Activated CD8-positive, alpha-beta memory T cell treated with anti-CD3 and anti-CD28 coated beads, Interleukin-2, amount 50 U/mL, for 24 hours (primary cell): ENCODE data around the gene TSPAN17.

Experiments
- DNase-seq: peaks from one replicate; pipeline ENCODE4 v3.0.0-alpha.2; 2020; ENCODE audit errors: extremely low read depth

Gene TSPAN17

DNA sequence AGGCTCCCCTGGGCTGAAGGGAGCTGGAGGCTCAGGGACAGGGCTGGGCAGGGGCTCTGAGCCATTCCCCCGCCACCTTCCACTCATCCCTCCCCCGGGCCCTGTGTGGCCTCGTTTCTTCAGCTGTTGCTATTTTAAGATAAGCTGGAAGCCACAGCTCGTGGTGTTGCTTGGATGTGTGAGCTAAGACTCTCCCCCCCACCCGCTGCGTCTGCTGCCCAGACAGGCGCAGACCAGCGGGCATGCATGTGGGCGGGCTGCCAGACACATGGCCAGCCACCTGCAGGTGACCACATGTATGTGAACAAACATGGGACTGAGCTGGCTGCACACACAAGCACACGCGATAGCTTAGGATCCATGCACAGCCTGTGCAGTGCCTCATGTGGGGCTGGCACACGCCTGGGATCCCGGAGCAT, 25.6 kb upstream of the TSPAN17 start:
- DNase-seq, result no peak

DNA sequence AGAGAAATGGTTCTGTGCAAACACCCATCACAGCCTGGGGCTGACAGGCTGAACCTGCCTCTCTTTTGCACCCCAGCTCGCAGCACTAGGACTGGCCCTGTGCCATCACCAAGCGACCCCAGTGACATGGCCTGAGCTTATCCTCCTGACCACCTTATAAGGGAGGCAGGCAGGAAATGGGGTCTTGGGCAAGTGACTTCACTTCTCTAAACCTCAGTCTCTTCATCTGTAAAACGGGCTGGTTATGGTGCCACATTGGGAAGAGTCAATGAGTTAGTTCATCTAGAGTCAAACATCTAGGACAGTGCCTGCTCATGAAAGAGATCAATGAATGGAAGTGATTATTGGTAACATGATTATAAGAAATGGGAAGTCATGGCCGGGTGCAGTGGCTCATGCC, 23.1 kb upstream of the TSPAN17 start:
- DNase-seq, result no peak

DNA sequence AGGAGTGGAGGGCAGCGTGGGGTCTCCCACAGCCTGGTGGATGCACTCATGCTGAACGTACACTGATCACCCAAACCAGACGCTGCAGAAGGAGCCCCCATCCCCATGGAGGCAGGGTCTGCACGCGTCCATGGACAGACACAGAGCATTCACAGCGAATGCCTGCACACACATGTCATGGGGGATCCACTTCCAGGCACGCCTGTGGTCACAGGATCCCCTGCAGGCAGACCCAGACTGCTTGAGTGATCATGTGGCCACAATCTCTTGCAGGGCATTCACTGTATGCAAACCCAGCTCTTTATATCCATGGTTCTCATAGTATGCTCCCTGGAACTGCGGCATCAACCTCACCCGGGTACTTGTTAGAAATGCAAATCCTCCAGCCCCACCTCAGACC, 22.3 kb upstream of the TSPAN17 start:
- no peak for DNase-seq

DNA sequence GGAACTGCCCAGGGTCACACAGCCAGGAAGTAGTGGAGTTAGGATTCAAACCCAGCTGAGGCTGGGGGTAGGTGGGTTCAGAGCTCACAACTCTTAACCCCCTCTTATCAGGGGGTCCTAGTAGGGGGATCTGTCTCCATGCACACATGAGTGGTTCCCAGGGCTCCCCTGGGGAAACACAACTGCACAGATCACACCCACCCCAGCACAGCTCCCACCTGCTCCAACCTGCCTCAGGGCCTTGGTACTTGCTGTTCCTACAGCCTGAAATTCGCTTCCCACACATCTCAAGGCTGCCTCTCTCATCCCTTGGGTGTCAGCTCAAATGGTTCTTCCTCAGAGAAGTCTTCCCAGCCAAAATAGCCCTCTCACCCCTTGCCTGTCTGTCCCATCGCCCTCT, 21.8 kb upstream of the TSPAN17 start:
- no peak for DNase-seq

DNA sequence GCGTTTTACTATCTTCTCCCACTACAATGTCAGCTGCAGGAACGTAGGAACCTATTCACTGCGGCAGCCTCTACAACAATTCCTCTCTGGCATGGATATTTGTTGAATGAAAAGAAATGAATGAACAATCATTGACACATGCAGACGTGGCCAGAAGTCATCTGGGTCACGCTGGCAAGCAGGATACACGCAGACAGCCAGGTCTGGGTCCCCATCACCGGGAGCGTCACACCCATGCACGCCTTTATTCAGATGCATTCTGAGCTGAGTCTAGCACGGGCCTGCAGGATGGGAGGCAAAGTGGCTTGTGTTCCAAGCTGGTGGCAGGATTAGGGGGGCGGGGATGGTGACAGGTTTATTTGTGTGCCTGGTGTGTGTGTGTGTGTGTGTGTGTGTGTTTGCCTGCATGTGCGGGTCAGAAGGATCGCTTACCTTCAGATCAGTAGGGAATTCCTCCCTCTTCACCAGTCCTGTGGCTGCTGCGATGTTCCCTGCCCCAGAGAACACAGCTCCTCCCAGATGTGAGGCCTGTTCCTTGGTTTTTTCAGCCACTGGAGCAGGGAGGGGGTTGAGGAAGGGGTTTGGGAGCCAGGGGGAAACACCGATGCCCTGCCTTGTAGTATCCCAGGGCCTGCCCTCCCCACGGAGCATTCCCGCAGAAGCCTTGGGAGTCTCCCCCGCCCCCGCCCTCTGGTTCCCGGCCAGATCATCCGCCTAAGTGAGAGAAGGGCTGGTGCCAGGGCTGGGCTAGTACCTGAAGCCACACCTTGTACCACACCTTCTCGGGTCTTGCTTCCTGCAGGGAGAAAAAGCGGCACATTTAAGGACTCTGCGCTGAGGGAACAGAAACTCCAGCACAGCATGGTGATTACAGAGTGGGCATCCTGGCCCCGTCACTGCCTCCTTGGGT, 21.1 kb upstream of the TSPAN17 start:
- DNase-seq, result no peak

DNA sequence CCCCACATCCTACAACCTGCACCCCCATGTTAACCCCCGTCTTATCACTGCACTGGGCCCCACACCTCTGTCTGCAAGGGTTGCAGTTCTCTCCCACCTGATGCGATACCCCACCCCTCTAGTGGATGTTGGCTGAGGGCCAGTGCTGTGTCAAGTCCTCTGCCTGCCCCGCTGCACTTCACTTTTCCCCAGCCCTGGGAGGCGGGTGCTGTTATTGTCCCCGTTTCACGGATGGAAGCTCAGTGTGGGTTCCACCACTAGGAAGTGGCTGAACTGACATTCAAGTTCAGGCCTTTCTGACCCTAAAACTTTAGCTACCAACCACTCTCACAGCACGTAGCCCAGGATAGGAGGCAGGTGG, 20.4 kb upstream of the TSPAN17 start:
- DNase-seq, result no peak

DNA sequence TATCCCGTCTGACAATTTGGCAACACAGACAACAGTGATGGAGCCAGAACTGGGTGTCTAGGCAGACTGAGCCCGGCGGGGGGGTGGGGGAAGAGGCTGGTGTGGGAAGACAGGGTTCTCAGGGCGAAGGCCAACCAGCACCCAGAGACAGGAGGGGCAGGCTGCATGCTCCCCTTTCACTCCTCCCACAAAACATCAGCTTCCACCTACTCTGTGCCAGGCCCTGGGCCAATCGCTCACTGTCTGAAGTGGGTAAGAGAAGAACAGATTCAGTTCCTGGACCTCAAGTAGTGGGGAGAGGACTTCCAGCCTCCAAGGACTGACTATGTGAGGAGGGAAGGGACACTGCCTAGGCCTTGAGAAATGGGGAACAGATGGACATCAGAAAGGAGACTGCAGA, 19.7 kb upstream of the TSPAN17 start:
- no peak for DNase-seq

DNA sequence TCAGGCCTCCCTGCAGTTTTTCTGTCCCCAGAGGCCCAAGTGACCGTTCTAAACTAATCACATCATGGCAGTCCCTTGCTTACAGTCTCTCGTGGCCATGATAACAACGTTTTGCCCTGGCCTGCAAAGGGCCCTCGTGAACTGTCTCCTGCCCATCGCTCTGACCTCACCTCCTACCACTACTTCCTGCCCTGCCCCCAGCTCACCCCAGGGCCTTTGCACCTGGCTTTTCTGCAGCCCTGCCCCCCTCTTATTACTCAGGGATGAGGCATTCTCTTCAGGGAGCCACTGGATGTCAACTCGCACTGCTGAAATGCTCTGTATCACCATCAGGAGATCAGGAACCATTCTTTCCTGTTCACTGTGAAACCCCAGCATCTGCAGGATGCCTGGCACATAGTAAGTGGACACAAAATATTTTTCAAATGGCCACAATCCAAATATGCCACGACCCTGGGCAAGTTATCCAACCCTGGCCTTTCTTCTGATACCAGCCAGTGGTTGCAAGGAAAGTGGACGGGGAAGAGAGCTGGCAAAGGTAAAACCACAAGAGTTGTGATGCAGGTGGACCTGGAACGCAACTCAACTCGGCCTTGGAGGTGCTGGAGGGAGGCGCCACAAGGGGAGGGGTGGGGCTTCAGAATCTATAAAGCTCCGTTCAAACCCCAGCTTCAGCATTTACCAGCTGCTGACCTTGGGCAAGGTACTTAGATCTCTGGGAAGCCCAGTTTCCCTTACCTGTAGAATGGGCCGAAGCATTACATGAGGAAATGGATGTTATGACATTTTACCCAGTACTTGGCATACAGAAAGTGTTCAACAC, 18.7 kb upstream of the TSPAN17 start:
- no peak for DNase-seq

DNA sequence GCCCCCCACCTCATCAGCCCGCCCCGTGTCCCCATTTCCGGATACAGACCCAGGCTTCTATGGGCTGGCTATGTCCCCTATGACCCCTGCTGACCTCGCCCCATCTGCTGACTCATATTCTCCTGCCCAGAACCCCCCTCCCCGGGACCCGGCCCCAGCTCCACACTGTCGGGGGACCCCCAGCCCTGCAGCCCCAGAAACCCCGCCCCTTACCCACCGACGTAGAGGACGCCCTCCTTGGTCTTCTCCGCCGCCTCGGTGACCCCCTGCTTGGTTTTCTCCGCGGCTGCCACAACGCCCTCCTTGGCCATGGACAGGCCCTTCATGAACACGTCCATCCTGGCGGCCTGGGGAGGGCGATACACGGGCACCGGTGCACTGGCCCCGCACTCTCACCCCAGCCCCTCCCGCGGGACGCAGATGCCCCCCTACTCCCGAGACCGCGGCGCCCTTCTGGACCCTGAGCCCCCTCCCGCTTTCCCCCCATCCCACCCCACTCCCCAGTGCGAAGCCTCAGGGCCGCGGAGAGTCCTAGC, 17.9 kb upstream of the TSPAN17 start:
- no peak for DNase-seq

DNA sequence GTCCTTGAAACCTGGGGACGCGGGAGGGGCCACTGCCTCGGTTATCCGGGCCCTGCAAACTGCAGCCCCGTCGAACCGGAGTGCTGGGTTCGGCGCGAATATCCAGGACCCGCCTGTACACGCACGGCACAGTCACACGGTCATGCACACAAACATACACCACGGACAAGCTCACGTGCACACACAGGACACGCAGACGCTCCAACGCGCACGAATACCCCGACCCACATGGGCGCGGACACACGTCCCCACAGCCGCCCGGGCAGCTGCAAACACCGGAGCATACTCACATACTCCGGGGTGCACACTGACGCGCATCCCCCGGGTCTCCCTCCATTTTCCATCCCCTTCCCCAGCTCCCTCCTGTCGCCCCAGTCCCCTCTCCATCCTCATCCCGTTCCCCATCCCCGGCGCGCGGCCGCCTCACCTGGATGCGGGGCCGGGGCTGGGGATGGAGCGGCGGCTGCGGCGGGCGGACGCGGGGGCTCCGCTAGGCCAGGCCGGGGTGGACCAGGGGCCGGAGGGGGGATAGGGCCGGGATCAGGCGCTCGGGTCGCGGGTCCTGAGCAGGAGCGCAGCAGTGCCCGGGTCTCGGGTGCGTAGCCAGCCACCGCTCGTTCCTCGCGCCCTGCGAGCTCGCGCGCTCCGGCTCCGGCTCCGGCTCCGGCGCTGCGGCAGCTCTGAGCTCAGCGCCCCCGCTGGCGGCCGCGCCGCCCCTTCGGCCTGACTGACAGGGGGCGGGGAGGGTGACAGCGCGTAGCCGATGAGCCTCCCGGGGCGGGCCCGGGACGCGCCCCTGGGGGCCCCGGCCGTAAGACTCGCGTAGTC, 17.2 kb upstream of the TSPAN17 start, which contains the start of the genes EIF4E1B and SNCB:
TSS of gene EIF4E1B (plus strand) at position 823 of the 828 bp plus-strand sequence. CDS start 12,113 bp downstream, outside the sequence.
TSS of gene SNCB (minus strand) at position 682 of the 828 bp plus-strand sequence. CDS start 880 bp downstream, outside the sequence.
- no peak for DNase-seq

DNA sequence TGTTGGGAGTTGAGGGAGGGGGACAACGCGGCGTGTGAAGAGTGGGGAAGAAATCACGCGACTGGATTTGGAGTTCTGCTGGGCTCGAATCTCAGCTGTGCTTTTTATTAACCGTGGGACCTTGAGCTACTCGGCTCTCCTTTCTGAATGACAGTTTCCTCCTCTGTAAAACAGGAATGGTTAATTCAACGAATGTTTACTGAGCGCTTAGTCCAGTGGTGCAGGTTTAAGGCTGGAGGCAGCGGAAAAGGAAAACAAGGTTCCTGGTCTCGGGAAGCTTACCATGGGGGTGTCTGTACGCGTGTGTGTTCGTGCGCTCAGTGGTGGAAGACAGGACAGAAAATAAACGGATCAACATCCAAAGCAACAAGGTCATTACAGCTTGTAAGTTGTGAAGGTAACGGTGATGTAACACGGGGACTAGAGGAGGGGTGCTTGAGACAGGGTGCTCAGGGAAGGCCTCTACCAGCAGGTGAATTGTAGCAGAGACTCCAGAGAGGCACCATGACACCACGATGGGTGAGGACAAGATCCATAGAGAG, 16.5 kb upstream of the TSPAN17 start:
- DNase-seq, result no peak

DNA sequence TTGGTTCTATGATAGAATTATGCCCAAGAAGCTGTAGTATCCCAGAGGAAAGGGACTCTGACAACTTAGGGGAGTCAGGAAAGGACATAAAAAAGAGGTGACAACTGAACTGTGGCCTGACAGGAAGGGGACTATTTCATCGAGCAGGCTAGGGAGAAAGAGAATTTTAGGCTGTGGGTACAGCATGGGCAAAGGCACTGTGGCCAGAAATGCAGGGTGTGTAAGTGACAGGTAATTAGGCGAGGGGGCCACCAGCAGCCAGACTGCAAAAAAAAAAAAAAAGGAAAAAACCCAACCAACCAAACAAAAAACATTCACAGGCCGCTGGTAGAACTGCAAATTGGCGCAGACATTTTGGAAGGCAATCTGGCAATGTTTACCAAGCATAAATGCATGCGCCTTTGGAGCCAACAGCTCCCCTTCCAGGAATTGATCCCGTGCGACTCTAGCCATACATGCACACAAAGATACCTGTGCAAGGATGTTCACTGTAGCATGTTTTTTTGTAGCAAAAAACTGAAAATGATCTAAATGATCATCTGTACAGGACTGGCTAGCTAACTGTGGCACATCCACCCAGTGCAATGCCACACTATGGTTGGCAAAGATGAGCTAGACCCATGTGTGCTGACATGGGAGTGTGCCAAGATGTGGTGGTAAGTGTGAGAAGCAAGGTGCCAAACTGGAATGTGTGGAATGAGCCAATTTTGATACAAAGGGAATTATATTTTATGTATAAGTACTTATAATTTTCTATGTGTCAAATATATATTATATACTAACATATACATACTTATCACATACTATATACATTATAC, 15.7 kb upstream of the TSPAN17 start:
- DNase-seq, result no peak

DNA sequence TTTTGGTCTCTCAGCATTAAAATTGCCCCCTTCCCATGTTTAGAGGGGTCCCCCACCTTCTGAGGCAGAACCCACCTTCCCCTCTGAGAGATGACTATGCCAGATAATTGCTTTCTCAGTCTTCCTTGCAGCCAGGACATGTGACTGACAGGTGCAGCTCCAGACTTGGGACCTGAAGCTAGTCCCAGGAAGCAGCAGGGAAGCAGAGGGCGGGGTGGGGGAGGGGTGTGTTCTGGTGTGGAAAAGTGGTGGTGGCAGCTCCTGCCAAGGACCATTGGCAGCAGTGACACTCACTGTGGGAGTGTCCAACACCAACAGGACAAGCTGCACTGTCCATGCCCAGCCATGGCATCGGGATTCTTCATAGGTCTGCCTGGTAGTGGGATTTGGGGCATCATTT, 14.5 kb upstream of the TSPAN17 start:
- no peak for DNase-seq

DNA sequence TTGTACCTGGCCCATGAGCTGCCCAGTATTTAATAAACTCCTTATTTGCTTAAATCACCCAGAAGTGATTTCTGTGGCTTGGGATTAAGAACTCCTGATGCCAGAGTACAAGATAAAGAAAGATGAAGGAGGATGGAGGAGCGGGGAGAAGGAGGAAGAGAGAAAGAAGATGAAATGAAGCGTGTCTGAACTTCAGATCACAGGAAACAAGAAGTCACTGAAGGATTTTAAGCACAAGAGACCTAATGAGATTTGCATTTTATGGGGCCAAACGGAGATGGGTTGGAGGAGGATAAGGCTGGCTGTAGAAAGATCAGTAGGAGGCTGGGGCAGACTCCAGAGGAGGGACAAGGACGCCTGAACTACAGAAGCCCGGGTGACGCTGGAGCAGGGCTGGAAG, 13.7 kb upstream of the TSPAN17 start:
- no peak for DNase-seq

DNA sequence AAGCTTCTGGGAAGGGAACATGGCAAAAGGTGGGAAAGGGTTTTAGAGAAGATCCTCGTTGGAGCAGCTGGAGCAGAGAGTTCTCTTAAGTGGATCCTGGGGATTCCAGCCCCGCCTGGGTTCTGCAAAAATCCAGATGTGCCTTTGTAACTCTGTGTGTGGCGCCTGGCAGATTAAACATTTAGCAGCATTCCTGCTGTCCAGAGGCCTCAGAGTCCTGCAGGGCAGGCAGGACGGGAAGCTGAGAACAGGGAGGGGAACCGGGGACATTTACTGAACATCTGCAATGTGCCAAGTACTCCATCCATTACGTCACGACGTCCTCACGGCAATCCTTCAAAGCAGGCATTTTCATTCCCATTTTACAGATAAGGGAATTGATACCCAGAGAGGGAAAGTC, 10.9 kb upstream of the TSPAN17 start:
- DNase-seq, result no peak

DNA sequence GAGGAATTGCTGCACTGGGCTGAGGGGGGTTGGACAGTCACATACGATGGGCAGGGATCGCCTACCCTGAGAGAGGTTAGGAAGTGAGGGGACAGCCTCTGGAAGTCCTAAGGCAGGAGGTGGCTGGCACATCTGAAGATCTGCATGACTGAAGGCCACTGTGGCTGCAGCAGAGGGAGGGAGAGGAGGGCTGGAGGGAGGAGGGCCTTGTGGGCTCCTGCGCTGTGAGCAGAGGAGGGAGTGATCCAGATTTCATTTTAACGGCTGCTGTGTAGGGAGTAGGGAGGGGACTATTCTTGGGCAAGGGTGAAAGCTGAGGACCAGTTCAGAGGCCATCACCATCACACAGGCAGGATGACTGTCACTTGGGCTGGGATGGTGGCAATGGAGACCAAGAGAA, 9.7 kb upstream of the TSPAN17 start:
- DNase-seq, result no peak

DNA sequence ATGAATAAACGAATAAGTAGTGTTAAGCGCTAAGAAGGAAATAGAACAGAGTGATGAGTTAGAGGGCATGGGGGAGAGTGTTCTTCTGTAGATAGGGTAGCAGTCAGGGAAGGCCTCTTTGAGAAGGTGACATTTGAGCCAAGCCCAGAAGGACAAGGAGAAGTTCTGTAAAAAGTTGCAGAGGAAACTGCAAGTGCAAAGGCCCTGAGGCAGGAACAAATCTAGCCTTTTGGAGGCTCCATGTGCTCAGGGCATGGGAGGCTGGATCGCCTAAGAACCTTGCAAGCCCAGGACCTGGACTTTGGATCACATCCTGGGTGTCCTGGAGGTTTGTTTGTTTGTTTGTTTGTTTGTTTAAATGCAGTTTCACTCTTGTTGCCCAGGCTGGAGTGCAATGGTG, 8.8 kb upstream of the TSPAN17 start:
- DNase-seq, result no peak

DNA sequence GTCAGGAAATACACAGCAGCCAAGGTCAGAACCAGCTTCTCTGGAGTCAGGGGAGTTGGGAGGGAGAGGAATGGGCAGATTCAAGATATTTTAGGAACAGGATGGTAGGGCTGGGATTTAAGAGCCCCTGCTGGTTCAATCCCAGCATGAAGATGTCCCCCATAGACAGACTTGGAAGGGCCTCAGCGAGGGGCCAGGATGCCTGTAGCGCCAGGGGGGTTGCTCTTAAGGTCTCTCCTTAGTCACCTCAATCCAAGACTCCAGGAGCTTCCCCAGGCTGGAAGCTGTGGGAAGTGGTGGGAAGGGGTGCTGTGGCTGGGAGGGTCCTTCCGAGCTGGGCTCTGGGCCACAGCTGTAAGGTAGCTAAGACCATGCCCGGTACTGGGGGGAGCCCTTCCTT, 8.1 kb upstream of the TSPAN17 start:
- no peak for DNase-seq

DNA sequence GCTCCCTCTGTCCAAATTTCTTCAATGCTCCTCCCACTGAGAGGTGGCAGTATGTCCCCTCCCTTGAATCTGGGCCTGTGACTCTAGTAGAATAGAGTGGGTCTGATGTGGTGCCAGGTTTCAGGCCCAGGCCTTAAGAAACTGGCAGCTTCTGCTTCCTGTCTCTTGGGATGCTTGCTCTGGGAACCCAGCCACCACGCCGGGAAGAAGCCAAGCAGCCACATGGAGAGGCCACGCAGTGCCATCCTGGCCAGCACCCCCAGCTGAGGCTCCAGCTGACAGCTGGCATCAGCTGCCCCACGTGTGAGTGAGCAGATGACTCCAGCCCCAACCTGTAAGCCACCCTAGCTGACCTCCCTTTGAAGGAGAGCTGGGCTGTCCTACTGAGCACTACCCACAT, 7.3 kb upstream of the TSPAN17 start:
- no peak for DNase-seq

DNA sequence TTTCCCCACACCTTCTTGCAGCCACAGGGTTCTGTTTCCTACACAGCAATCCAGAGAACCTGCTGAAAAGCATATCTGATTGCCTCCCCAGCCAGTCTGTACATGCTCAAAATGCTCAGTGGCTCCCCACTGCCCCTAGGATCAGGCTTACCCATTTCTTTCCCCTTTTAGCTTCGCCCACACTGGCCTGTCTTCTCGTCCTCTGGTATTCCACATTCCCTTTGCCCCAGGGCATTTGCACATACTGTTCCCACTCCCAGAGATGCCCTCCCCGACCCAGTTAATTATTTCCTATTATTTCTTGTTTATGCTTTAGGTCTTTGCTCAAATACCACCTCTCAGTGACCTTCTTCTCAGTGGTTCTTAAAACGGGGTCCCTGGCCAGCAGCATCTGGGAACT, 6.7 kb upstream of the TSPAN17 start:
- DNase-seq, result no peak
